Astrocyte (in vitro differentiated cells and primary cell): Measurements from ENCODE around the gene NSF. TPM values are rescaled to one million over a fixed set of nuclear protein-coding genes. Genes with fewer than 3 reads are reported as not detected.

Experiments used
- DNase-seq: peaks from one replicate; pipeline ENCODE4 v3.0.0-alpha.2; 2010; ENCODE audit warnings: low read depth
- FAIRE-seq: peaks from 2 replicates; lab custom pipeline; 2011; peaks lifted over from hg19 to GRCh38; lab: Jason Lieb, UNC
- H2AFZ ChIP-seq: 2 replicates; pipeline ENCODE4 v1.6.0; 2012; ENCODE audit warnings: low read depth, low read length, inconsistent platforms
- H3K27ac ChIP-seq: 2 replicates; pipeline ENCODE4 v1.5.1; 2011; ENCODE audit warnings: low read depth, low read length, inconsistent platforms
- H3K27me3 ChIP-seq: 2 replicates; pipeline ENCODE4 v1.6.0; 2011; ENCODE audit warnings: low read length, inconsistent platforms; ENCODE audit not compliant: insufficient read depth
- H3K36me3 ChIP-seq: 2 replicates; pipeline ENCODE4 v1.5.1; 2011; ENCODE audit warnings: low read length, inconsistent platforms; ENCODE audit not compliant: insufficient read depth
- H3K4me1 ChIP-seq: 2 replicates; pipeline ENCODE4 v1.5.1; 2011; ENCODE audit warnings: low read length, inconsistent platforms; ENCODE audit not compliant: insufficient read depth
- H3K4me2 ChIP-seq: 2 replicates; pipeline ENCODE4 v1.6.0; 2012; ENCODE audit warnings: low read length, inconsistent platforms
- H3K4me3 ChIP-seq: 2 replicates; pipeline ENCODE4 v1.5.1; 2011; ENCODE audit warnings: low read depth, mild to moderate bottlenecking, low read length, inconsistent platforms; ENCODE audit not compliant: insufficient read depth
- H3K79me2 ChIP-seq: 2 replicates; pipeline ENCODE4 v1.6.0; 2012; ENCODE audit warnings: mild to moderate bottlenecking, low read length, inconsistent platforms; ENCODE audit not compliant: insufficient read depth
- H3K9ac ChIP-seq: 2 replicates; pipeline ENCODE4 v1.6.0; 2012; ENCODE audit warnings: mild to moderate bottlenecking, low read length, inconsistent platforms
- H3K9me3 ChIP-seq: 2 replicates; pipeline ENCODE4 v1.5.1; 2012; ENCODE audit warnings: low read depth, mild to moderate bottlenecking, low read length, inconsistent platforms; ENCODE audit not compliant: insufficient read depth
- H4K20me1 ChIP-seq: 2 replicates; pipeline ENCODE4 v1.6.0; 2012; ENCODE audit warnings: low read length, inconsistent platforms; ENCODE audit not compliant: insufficient read depth
- H3K27ac Mint-ChIP-seq: one replicate; pipeline ENCODE4 v1.8.0; 2021; ENCODE audit warnings: mild to moderate bottlenecking, mixed read lengths; ENCODE audit not compliant: unreplicated experiment
- H3K27me3 Mint-ChIP-seq: one replicate; pipeline ENCODE4 v1.8.0; 2021; ENCODE audit warnings: low read depth, mixed read lengths; ENCODE audit not compliant: unreplicated experiment
- H3K36me3 Mint-ChIP-seq: one replicate; pipeline ENCODE4 v1.8.0; 2021; ENCODE audit warnings: low read depth, mixed read lengths; ENCODE audit not compliant: unreplicated experiment
- H3K4me1 Mint-ChIP-seq: one replicate; pipeline ENCODE4 v1.8.0; 2021; ENCODE audit warnings: low read depth, mixed read lengths; ENCODE audit not compliant: unreplicated experiment
- H3K4me3 Mint-ChIP-seq: one replicate; pipeline ENCODE4 v1.8.0; 2021; ENCODE audit warnings: mild to moderate bottlenecking, moderate library complexity, mixed read lengths; ENCODE audit not compliant: unreplicated experiment
- H3K9me3 Mint-ChIP-seq: one replicate; pipeline ENCODE4 v1.8.0; 2021; ENCODE audit warnings: mild to moderate bottlenecking, mixed read lengths; ENCODE audit not compliant: unreplicated experiment
- CTCF ChIP-seq: IDR thresholded peaks from 2 replicates; pipeline ENCODE4 v1.5.1; 2011; ENCODE audit warnings: low read depth, mild to moderate bottlenecking, inconsistent platforms, low read length, moderate library complexity; ENCODE audit not compliant: insufficient read depth
- EZH2 ChIP-seq: IDR thresholded peaks from 2 replicates; pipeline ENCODE4 v1.6.1; 2012; ENCODE audit warnings: mild to moderate bottlenecking, low read length, inconsistent platforms; ENCODE audit not compliant: insufficient read depth
- total RNA-seq: library from RNA; stranded (reverse); gene quantifications from 2 replicates; pipeline ENCODE4 v1.2.1, GENCODE V29; 2021

Gene NSF
- total RNA-seq, 1 donor from 2014 or later: 83.4 TPM

GRCh38 chr17:46787478-46787877 is 197.0 kb downstream of the NSF start:
- H3K4me1 ChIP-seq: no peaks in the 10 kb centered on the region
- DNase-seq: no peak
- H3K79me2 ChIP-seq: no peaks in the 10 kb centered on the region
- peaks cover 50% of the 10 kb centered on the region for H3K27me3 Mint-ChIP-seq
- peaks cover 6% of the 10 kb centered on the region for H3K9me3 ChIP-seq
- no peak overlapping the region for H3K9ac ChIP-seq
- no peaks in the 10 kb centered on the region for H4K20me1 ChIP-seq
- H3K9me3 Mint-ChIP-seq: peaks cover 8% of the 10 kb centered on the region
- no peak overlapping the region for H3K4me3 ChIP-seq
- no peaks in the 10 kb centered on the region for H3K4me1 Mint-ChIP-seq
- H3K27me3 ChIP-seq: peaks cover 5% of the 10 kb centered on the region
- H3K4me3 Mint-ChIP-seq: no peak overlapping the region
- no peak for FAIRE-seq
- peaks cover 5% of the 10 kb centered on the region for H3K36me3 Mint-ChIP-seq
- H3K36me3 ChIP-seq: no peaks in the 10 kb centered on the region
- no peak overlapping the region for H3K4me2 ChIP-seq
- H2AFZ ChIP-seq: no peak overlapping the region
- no peak overlapping the region for H3K27ac ChIP-seq
- no peak for TF ChIP-seq EZH2
- TF ChIP-seq CTCF: no peak
- H3K27ac Mint-ChIP-seq: no peak overlapping the region

- H3K36me3 ChIP-seq: no peaks in the 10 kb centered on the region
- Mint-ChIP-seq H3K4me1 (no peaks in the 10 kb centered on the region), H3K9me3 (peaks cover 8% of the 10 kb centered on the region), H3K27ac (no peak overlapping the region), H3K27me3 (peaks cover 47% of the 10 kb centered on the region), H3K4me3 (no peak overlapping the region), H3K36me3 (peaks cover 5% of the 10 kb centered on the region)
- no peak overlapping the region for H3K27ac ChIP-seq
- DNase-seq: no peak
- H3K4me1 ChIP-seq: no peaks in the 10 kb centered on the region
- H3K79me2 ChIP-seq: no peaks in the 10 kb centered on the region
- no peak for FAIRE-seq
- no peak overlapping the region for H3K9ac ChIP-seq
- H2AFZ ChIP-seq: no peak overlapping the region
- no peak overlapping the region for H3K4me3 ChIP-seq
- TF ChIP-seq EZH2 (no peak), CTCF (no peak)
- peaks cover 6% of the 10 kb centered on the region for H3K27me3 ChIP-seq
- no peak overlapping the region for H3K4me2 ChIP-seq
- no peaks in the 10 kb centered on the region for H4K20me1 ChIP-seq
- H3K9me3 ChIP-seq: peaks cover 6% of the 10 kb centered on the region
These were observed 197.8 kb downstream of the NSF start for GRCh38 chr17:46788300-46788699.

- H3K4me3 ChIP-seq: no peak overlapping the region
- TF ChIP-seq EZH2 (no peak), CTCF (no peak)
- no peak overlapping the region for H3K27ac Mint-ChIP-seq
- H3K27ac ChIP-seq: no peak overlapping the region
- H4K20me1 ChIP-seq: no peaks in the 10 kb centered on the region
- H3K9me3 Mint-ChIP-seq: peaks cover 8% of the 10 kb centered on the region
- H3K79me2 ChIP-seq: no peaks in the 10 kb centered on the region
- H3K27me3 ChIP-seq: peaks cover 11% of the 10 kb centered on the region
- H3K4me1 Mint-ChIP-seq: no peaks in the 10 kb centered on the region
- no peak overlapping the region for H3K4me3 Mint-ChIP-seq
- no peaks in the 10 kb centered on the region for H3K36me3 ChIP-seq
- DNase-seq (no peak), FAIRE-seq (no peak)
- H3K9ac ChIP-seq: no peak overlapping the region
- peaks cover 6% of the 10 kb centered on the region for H3K9me3 ChIP-seq
- H3K4me1 ChIP-seq: no peaks in the 10 kb centered on the region
- H3K36me3 Mint-ChIP-seq: peaks cover 5% of the 10 kb centered on the region
- no peak overlapping the region for H2AFZ ChIP-seq
- peaks cover 47% of the 10 kb centered on the region for H3K27me3 Mint-ChIP-seq
- no peak overlapping the region for H3K4me2 ChIP-seq
These were observed 198.3 kb downstream of the NSF start for GRCh38 chr17:46788796-46789195.
